ENCODE results near the gene ZBTB20. TPM values are rescaled to one million over a fixed set of nuclear protein-coding genes. Genes with fewer than 3 reads are reported as not detected.

The ZBTB20 gene
- total RNA-seq, 6 experiments from 2014 or later, result 8.0 to 14.1 (median 10.4) TPM

DNA sequence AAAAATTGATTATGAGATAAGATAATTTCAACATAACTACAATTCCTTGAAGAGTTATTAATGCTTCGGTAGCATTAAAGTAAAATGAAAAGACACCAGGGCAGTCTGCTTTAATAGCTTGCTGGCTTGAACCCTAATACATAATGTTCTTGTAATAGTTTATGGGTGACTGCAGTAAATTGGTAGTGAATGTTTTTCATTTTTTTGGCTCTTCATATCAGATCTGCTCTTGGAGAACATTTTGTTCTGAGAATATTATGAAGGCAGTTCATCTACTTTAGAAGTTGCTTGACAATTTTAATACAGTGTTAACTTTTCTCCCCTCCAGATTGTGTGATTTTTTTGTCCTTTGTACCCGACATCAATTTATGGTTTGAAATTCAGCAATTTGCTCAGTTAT lies 128.4 kb downstream of the ZBTB20 start:
- Mint-ChIP-seq H3K9me3 (peaks cover 4% of the 10 kb centered on the region; the same call in 1 of the 2 replicates), H3K4me1 (ENCODE audit: low read depth) (no peaks in the 10 kb centered on the region), H3K36me3 (ENCODE audit: low read depth) (0 out of 2 replicates have a peak, but pooled peaks cover 4% of the 10 kb centered on the region), H3K27ac (no peak overlapping the region), H3K27me3 (ENCODE audit: insufficient read depth) (no peaks in the 10 kb centered on the region; the same call in 1 of the 2 replicates), H3K4me3 (no peak overlapping the region)
- DNase-seq, result no peak
- TF ChIP-seq CTCF (IDR thresholded peaks at IDR 0.05), result no peak

DNA sequence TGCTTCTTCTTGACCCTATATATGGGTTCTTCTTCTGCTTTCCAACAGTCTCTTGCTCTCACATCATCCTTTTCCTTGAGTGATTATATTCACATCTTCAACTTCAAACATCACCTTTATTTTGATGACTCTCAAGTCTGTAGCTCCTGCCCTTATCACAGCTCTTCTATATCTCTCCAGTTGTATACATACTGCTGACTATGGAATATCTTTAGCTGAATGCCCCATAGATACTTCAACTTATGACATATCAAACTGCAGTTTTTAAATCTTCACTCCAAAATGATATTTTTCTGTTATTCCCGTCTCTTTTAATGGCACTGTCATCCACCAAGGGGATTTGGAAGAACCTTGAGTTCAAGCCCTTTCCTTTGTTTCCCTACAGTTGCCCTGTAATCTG lies 139.1 kb downstream of the ZBTB20 start:
- H3K36me3 Mint-ChIP-seq (ENCODE audit: low read depth), result no peaks in the 10 kb centered on the region
- H3K27me3 Mint-ChIP-seq (ENCODE audit: insufficient read depth), result no peaks in the 10 kb centered on the region; the same call in none of the 2 replicates
- no peak overlapping the region for H3K4me3 Mint-ChIP-seq
- no peak for DNase-seq
- no peak for TF ChIP-seq CTCF (IDR thresholded peaks at IDR 0.05)
- no peaks in the 10 kb centered on the region for H3K9me3 Mint-ChIP-seq
- H3K4me1 Mint-ChIP-seq (ENCODE audit: low read depth), result no peaks in the 10 kb centered on the region
- no peak overlapping the region for H3K27ac Mint-ChIP-seq

GRCh38 chr3:115004201-115005140 lies 142.6 kb downstream of the ZBTB20 start:
- H3K27ac Mint-ChIP-seq, result no peak overlapping the region
- H3K36me3 Mint-ChIP-seq (ENCODE audit: low read depth), result no peaks in the 10 kb centered on the region
- no peaks in the 10 kb centered on the region; the same call in 1 of the 2 replicates for H3K27me3 Mint-ChIP-seq (ENCODE audit: insufficient read depth)
- H3K4me1 Mint-ChIP-seq (ENCODE audit: low read depth), result no peaks in the 10 kb centered on the region
- no peak for TF ChIP-seq CTCF (IDR thresholded peaks at IDR 0.05)
- H3K4me3 Mint-ChIP-seq, result no peak overlapping the region
- no peaks in the 10 kb centered on the region for H3K9me3 Mint-ChIP-seq
- no peak for DNase-seq

DNA sequence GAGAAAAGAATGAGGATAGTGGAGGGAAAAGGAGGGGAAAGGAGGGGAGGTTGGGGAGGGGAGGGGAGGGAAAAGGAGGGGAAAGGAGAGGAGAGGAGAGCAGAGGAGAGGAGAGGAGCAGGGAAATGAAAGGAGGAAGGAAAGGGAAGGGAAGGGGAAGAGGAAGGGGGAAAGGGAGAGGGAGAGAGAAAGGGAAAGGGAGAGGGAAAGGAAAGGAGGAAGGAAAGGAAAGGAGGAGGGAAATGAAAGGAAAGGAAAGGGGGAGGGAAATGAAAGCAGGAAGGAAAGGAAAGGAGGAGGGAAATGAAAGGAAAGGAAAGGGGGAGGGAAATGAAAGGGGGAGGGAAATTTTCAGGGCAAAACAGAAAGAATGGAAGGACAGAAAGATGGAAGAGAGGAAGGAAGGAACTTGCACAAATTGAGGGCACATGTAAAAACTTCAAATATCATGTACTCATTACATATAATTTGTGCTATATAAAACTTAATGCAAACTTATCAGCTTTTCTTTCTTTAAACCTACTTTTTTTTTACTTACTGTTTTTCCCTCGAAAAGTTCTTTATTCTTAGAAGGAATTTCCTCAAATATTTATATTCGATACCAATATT lies 148.0 kb downstream of the ZBTB20 start:
- H3K27ac Mint-ChIP-seq, result no peak overlapping the region
- no peak for DNase-seq
- no peaks in the 10 kb centered on the region for H3K9me3 Mint-ChIP-seq
- no peak overlapping the region for H3K4me3 Mint-ChIP-seq
- H3K36me3 Mint-ChIP-seq (ENCODE audit: low read depth), result no peaks in the 10 kb centered on the region
- no peak for TF ChIP-seq CTCF (IDR thresholded peaks at IDR 0.05)
- H3K27me3 Mint-ChIP-seq (ENCODE audit: insufficient read depth), result no peaks in the 10 kb centered on the region
- no peaks in the 10 kb centered on the region for H3K4me1 Mint-ChIP-seq (ENCODE audit: low read depth)

- no peaks in the 10 kb centered on the region for H3K9me3 Mint-ChIP-seq
These were observed 152.3 kb downstream of the ZBTB20 start for GRCh38 chr3:114994554-114995341.

More at GRCh38 chr3:114994554-114995341, 152.3 kb downstream of the ZBTB20 start:
- DNase-seq, result no peak
- Mint-ChIP-seq H3K36me3 (ENCODE audit: low read depth) (no peaks in the 10 kb centered on the region), H3K4me1 (ENCODE audit: low read depth) (0 out of 2 replicates have a peak, but pooled peaks cover 5% of the 10 kb centered on the region), H3K4me3 (no peak overlapping the region), H3K27ac (no peak overlapping the region), H3K27me3 (ENCODE audit: insufficient read depth) (peaks cover 2% of the 10 kb centered on the region; the same call in 1 of the 2 replicates)
- no peak for TF ChIP-seq CTCF (IDR thresholded peaks at IDR 0.05)

All from HFFc6 (cell line).